ENCODE measurements around the gene SCP2D1.
"Not testable (repeated sequence)": the region's sequence is repeated elsewhere in the genome, so short reads cannot be mapped to it uniquely, and the experiment has no call there.

SCP2D1 gene

DNA sequence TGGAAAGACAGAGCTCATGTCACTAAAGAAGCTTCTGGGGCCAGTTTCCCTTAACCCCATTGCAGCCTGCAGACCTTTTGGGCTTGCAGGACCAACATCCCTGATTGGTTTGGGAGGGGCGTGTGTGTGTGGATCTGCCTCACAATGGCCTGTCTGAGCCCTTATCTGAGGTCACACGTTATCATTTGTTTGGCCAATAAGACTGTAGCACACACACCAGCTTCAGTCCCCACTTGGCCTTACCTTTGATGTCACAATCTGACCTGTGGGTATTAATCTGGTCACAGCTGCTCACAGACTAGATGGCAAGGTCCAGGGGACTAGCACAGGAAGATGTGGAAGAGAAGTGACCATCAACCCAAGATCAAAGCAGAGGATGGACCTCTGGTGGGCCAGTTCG, at the start of gene SCP2D1:
SCP2D1 (plus strand) TSS at position 301 of the 400 bp plus-strand sequence; CDS start at position 334, 33 bp downstream.
- DNase-seq = no peak

DNA sequence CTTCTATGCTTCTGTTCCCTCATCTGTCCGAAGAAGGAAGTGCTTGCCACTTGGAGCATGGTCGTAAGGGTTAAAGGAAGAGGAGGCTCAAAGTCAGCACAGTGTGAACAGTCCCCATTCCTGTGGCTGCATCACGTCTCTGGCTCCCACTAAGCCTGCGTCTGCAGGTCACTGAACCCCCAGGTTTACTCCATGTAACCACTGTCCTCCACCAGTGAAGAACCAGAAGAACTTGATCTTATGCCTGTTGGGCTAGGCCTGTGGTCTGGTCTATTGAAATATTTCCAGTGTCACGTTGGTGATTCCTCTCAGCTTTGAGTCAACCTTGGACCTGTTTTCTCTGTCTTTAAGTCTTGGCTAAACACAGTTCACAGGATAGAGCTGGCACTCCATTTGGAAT, 45.9 kb upstream of the SCP2D1 start:
- DNase-seq = no peak

DNA sequence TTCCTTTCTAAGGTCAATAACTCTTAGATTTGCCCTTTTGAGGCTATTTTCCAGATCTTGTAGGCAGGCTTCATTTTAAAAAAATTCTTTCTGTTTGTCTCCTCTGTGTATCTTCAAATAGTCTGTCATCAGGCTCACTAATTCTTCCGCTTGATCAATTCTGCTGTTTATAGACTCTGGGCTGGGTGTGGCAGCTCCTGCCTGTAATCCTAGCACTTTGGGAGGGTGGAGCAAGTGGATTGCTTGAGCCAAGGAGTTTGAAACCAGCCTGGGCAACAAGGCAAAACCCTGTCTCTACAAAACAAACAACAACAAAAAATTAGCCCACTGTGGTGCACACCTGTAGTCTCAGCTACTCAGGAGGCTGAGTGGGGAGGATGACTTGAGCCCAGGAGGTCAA, 40.0 kb upstream of the SCP2D1 start:
- no peak for DNase-seq

DNA sequence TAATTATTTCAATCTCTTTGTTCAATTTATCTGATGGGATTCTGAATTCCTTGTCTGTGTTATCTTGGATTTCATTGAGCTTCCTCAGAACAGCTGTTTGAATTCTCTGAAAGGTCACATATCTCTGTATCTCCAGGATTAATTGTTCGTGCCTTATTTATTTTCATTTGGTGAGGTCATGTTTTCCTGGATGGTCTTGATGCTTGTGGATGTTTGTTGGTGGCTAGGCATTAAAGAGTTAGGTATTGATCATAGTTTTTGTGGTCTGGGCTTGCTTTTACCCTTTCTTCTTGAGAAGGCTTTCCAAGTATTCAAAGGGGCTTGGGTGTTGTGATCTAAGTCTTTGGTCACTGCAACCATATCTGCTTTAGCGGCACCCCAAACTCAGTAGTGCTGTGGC, 39.4 kb upstream of the SCP2D1 start:
- DNase-seq = no peak

DNA sequence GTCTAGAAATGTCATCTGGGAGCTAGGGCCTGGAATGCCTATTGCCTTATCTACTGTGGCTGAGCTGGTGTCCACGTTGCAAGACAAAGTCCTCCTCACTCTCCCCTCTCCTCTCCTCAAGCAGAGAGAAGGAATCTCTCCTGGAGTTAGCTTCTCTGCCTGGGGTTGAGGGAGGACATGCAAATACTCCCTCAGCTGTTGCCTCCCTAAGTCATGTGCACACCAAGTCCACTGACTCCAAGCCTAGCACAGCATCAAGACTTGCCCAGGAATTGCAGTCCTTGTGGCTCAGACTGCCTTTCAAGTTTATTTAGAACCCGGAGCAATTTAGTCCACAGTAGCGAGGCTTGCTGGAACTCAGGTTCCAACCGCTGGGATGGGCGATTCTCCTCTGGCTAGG, 38.0 kb upstream of the SCP2D1 start:
- no peak for DNase-seq

DNA sequence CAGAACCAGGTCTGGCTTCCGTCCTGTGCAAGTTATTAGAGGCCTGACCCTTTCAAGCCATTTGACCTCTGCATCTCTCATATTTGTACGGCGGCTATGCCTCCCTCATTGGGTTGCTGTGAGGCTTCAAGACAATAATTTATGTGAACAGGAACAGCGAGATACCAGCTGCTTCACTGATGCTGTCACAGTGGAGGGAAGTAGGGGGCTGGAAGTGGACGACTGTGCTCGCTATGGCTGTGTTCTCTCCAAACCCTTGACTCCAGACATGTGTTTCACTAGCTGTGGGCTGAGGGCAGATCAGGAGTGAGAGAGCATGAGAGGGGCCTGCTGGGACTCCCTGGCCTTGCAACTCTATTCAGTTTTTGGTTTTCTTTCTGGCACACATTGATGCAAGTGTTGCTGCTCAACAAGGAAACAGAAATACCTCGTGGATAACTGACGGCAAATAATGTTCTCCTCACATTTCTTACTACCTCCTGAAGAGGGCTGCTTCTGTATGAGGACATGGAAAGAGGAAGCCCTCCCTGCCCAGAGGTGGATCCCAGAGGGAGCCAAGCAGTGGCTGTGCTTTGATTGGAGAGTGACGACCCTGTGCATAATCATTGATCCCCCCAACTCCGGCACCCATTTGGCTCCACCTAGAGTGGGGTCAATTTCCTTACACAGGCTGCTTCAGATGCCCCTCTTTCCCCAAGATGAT, 34.7 kb upstream of the SCP2D1 start:
- DNase-seq = no peak

DNA sequence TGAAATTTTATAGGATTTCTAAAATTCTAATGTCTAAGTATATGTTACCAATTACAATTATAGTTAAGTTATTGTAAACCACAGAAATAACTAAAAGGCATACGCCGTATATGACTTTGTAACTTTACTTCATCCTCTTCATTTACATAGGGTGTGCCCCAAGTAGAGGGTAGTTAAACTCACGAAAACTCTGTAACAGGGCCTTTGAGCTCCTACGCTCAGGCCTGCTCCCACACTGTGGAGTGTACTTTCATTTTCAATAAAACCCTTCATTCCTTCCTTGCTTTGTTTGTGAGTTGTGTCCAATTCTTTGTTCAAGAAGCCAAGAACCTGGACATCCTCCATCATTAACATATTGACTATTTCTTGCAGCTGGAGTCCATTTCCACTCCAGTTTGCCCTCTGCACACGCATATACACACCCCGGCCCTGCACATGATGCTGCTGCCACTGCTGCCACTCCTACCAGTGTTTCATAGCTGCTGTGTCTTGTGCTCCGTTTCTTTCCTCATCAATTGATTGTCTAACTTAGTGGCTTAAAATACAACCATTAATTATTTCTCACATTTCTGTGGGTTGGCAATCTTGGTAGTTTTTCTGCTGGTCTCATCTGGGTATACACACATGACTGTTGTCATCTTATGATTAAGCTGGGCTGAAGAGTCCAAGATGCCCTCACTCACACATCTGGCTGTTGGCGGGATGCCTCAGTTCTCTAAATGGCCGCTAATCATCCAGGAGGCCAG, 33.0 kb upstream of the SCP2D1 start:
- no peak for DNase-seq

DNA sequence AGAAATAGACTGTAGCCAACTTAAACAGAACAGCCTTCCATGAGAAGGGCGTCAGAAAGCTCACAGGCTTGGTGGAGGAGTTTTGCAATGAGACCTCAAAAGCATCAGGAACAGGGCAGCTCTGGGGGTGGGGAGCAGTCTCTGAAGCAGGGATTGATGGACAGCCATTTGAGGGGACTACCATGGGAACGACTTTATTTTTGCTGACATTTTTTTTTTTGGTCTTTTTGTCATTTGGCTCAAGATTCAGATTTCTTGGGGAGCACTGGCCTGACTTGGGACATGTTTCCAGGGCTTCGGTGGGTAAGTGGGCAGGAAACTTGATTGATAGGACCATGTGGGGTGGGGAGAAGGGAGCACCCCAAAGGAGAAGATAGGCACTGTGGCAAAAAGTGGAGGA, 32.1 kb upstream of the SCP2D1 start:
- DNase-seq = no peak

DNA sequence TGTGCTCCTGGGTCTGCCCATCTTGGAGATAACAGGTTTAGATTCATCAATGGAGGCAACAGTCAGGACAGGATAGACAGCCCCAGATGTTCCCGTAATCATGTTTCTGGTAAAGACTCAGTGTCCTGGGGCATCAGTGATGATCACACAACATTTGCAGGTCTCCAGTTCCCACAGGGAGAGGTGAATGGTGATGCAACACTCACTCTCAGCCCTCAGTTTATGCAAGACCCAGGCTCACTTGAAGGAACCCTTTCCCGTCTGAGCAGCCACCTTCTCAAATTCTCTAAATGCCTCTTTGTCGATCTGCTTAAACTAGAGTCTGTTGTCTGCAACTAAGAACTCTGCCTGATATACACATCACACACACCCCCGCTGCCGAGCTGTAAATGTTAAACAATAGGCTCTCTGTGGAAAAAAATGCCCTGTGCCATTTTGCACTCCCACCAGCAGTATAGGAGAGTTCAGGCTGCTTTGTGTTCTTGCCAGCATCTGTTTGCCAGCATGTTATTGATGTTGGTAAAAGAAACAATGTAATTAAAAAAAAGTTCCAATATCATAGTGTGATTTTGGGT, 30.1 kb upstream of the SCP2D1 start:
- no peak for DNase-seq

DNA sequence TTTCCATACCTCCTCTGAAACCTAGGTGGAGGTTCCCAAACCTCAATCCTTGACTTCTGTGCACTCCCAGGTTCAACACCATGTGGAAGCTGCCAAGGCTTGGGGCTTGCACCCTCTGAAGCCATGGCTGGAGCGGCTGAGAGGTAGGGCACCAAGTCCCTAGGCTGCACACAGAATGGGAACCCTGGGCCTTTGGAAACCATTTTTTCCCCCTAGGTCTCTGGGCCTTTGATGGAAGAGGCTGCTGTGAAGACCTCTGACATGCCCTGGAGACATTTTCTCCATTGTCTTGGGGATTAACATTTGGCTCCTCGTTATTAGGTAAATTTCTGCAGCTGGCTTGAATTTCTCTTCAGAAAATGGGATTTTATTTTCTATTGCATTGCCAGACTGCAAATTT, 26.5 kb upstream of the SCP2D1 start:
- not testable (repeated sequence) for DNase-seq

DNA sequence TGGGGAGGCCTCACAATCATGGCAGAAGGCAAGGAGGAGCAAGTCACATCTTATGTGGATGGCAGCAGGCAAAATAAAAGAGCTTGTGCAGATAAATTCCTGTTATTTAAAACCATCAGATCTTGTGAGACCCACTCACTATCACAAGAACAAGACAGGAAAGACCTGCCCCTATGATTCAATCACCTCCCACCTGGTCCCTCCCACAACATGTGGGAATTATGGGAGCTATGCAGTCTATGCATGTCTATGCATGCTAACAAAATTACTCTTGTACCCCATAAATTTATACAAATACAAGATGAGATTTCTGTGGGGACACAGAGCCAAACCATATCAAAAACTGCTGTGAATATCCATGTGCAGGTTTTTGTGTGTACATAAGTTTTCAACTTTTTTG, 25.6 kb upstream of the SCP2D1 start:
- no peak for DNase-seq

DNA sequence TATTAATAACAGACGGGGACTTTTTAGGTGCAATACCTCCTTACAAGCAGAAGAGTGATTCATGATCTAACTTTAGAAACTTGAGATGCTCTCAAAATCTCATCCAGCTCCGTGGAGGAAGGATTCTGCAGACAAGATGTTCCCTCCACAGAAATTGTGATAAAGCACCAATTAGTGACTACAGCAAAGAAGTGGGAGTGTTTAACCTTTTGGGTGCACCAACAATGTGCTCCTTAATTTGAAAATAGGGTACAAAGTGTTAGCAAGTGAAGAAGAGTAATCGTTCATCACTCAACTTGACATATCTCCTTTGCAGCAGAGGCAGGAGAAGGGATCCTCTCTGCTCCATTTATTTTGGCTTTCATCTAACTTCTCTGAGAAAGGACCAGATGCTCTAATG, 22.8 kb upstream of the SCP2D1 start:
- DNase-seq = no peak

DNA sequence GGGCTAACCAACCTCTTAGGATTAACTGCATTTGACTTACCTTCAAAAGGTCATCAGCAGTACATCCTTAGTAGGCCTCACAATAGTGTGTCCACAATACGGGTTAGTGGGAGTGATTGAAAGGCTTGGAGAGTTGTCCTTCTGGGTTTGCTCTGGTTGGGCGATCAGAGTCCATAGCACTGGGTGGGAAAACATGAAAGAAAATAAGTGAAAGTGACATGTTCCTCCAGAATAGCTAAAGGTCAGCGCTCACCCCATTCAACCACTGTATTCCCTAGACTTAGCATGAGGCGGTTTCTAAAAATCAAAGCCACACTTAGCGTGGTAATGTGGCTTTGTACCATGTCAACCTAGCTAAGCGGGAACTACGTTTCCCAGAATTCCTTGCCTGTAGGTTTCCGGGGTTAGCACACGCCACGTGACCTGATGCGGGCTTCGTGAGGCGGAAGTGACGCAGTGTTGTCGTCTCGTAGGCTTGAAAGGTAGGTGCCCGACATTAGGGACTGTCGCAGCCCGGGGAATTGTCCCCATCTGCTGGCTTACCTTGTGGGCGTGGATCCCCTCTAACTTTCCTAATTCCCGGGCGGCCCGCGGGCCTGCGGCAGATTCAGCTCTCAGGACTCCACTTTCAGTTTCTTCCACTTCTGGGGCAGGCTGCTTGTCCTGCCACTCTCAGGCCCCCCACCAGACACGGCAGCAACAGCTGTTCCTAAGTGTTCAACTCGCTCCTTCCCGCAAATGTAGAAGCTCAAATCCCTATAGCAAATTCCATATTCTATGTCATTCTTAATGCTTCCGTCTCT, 19.8 kb upstream of the SCP2D1 start:
- peak; percentile 86 for DNase-seq

DNA sequence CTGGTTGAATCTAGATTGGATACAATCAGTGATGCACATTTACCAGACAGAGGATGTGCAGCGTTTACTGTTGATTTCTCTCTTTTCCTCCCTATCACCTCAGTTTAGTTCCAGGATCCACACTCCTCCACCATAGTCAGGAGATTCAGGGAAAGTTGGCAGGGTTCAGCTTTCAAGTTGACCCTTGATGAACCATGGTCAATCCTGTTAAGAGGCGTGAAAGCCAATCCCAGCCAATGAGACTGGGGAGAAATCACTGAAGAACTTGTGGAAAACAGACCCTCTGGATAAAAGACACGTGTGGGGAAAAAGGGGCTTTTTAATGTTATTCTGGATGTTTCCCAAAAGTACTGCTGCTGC, 19.2 kb upstream of the SCP2D1 start:
- DNase-seq = no peak

DNA sequence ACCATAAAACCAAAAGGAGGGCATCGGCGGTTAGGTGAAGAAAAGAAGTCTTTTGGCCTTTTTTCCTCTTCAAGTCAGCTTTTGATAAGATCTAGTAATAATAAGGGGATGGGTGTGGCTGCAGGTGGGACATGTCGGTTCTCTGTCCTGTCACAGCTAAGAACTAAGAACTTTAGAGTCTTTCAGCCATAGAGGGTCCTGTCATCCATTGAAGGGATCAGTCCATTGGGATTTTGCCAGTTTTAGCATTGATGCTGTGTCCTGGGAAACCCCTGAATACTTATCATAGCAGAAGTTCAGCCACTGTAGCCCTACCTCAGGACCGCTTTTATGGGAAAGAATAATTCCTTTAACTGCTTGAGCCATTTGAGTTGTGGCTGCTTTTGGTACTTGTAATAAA, 18.2 kb upstream of the SCP2D1 start:
- DNase-seq = no peak

DNA sequence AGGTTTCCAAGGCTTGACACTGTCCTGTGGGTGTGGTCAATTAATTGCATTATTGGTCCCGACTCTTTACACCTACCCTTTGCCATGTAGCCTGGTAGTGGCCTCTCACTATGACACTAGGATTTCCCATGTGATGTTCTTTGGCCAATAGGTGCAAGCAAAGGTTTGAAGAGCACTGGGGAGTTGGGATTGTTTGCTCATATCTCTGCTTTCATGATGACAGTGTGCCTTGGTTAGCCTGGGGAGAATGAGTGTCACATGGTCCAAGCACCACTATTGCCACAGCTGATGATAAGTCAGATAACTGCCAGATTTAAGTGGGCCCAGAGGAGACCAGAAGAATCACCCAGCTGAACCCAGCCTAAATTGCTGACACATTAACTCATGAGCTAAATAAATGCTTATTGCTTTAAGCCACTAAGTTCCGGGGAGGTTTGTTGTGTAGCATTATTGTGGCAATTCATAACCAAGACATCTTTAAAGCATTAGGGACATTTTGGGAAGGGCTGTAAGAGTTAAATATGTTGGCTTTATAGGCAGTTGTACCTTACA, 17.2 kb upstream of the SCP2D1 start:
- DNase-seq = no peak

DNA sequence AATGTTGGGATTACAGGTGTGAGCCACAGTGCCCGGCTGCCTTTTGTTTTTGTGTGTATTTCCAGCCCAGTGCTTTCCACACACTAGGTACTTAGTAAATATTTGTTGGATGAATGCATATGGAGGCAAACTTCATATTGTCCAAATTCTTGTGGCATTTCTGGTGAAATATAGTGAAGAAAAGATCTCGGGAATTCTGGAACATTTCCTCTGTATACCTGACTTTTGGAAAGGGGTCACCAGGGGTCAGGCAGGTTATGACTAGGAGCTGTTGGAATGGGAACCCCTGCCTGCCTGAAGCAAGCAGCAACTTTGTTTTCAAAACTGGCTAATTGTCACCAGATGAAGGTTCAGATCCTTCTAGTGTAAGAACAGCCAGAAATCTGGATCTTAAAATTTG, 12.1 kb upstream of the SCP2D1 start:
- DNase-seq = no peak

DNA sequence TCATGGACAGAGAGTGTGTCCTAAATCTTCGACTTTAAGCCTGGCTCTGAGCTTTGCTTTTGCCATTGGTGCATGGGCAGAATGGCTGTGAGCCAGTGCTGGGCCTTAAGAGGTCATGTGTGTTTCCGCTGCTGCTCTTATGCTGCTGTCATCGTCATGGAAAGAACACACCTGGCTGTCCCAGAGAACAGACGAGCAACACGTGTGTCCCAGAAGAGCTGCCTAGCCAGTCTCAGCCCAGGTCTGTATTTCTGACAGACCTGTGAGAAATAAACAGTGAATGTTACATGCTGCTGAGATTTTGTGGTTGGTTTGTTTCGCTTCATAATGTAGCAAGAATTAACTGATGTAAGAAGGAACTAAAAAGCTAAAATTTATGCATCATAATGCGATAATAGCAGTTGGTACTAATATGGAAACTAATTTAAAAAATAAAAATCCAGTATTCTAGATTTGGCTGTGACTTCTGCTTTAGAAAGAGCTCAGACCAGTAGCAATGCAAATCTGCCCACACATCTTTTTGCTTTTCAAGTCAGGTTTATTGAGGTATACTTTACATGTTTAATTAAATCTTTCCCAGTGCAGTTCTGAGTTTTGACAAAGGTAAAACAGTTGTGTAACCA, 11.5 kb upstream of the SCP2D1 start:
- no peak for DNase-seq

DNA sequence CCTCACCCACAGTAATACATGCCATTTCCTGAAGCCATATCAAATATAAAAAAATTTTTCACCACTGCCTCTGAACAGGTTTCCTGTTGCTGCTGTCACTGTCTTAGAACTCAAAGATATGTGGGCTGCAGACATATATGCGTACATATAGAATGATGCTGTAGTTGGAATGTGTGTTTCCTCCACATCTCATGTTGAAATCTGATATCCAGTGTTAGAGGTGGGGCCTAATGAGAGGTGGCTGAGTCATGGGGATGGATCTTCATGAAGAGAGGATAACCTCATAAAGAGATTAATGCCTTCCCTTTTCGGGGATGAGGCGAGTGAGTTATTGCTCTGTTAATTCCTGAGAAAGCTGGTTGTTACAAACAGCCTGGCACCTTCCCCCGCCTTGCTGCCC, 7.7 kb upstream of the SCP2D1 start:
- DNase-seq = no peak

DNA sequence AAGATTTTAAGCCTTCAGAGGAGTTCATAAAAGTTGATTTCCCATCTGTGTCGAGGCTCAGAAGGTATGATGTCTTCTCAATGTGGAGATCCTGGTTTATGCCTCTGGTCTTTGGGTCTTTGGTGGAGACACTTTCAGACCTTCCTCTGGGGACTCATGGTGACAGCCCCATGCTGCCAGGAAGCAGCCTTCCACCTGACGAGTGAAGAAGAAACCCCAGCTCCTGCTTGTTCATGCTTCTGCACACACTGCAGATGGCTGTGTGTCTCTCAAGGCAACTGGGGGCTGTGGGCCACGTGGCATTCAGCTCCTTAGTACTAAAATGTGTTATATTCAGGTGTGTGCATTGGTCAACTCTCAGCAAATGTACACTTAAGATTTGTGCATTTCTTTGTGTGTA, 4.9 kb upstream of the SCP2D1 start:
- no peak for DNase-seq

DNA sequence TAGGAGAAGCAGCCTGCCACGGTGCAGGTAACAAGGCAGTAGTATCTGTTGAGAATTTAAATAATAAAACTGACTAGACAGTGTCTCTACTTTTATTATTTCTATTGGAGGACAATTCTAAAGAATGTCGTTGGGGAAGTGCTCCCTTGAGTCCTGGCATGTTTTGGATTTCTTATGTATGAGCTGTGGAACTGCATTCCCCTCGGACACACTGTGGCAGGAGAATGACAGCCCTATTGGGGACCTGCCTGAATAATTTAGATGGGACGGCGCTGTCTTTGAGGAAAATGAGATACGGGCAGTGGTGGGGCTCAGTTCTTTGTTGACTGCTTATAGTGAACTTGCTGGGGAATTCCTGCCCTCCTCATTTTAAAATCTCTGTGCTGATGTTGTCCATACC, 2.4 kb upstream of the SCP2D1 start:
- DNase-seq = no peak

DNA sequence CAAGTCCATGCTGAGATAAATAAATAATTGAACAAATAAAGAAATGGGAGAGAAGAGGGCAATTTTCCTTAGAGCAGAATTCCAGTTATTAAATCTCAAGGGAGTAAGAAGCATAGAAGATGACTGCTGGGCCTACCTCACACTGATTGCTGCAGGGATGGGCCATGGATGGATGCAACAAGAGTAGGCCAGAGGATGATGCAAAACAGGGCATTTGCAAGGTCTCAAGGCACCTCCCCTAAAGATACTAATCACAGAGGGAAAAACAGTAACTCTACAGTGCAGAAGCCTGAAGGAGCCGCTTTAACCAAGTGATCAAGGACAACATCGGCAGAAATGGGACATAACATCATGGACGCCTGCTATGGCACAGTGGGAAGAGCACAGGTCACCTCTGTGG, 1.7 kb upstream of the SCP2D1 start:
- no peak for DNase-seq

Measured in KG1 (cell line).